GM18861 (cell line): Measurements from ENCODE around the gene ZMAT5.

Experiments
- ATAC-seq: cut with Tn5 transposase; IDR thresholded peaks from one replicate; pipeline ENCODE4 v1.9.1; 2021; ENCODE audit not compliant: unreplicated experiment

Gene ZMAT5

GRCh38 chr22:29713156-29713727, 53.6 kb downstream of the ZMAT5 start:
- ATAC-seq = no peak

- ATAC-seq = no peak
These were observed 54.7 kb downstream of the ZMAT5 start for GRCh38 chr22:29712119-29712518.

- no peak for ATAC-seq
These were observed 55.7 kb downstream of the ZMAT5 start for GRCh38 chr22:29710922-29711593.

- ATAC-seq = no peak
These were observed 56.6 kb downstream of the ZMAT5 start for GRCh38 chr22:29710193-29710592.

- ATAC-seq = no peak
These were observed 59.3 kb downstream of the ZMAT5 start for GRCh38 chr22:29707471-29707870.

- ATAC-seq = no peak
These were observed 59.8 kb downstream of the ZMAT5 start for GRCh38 chr22:29707010-29707409.

GRCh38 chr22:29706486-29706885, 60.3 kb downstream of the ZMAT5 start:
- no peak for ATAC-seq

- no peak for ATAC-seq
These were observed 61.2 kb downstream of the ZMAT5 start for GRCh38 chr22:29705651-29706050.

GRCh38 chr22:29704528-29705285, 62.1 kb downstream of the ZMAT5 start:
- no peak for ATAC-seq

GRCh38 chr22:29703569-29704195, 63.1 kb downstream of the ZMAT5 start:
- ATAC-seq = no peak

- no peak for ATAC-seq
These were observed 63.8 kb downstream of the ZMAT5 start for GRCh38 chr22:29702931-29703501.

GRCh38 chr22:29702000-29702930, 64.5 kb downstream of the ZMAT5 start:
- no peak for ATAC-seq

- no peak for ATAC-seq
These were observed 65.4 kb downstream of the ZMAT5 start for GRCh38 chr22:29701155-29701999.

- ATAC-seq = no peak
These were observed 66.0 kb downstream of the ZMAT5 start for GRCh38 chr22:29700900-29701154.

- ATAC-seq = no peak
These were observed 66.5 kb downstream of the ZMAT5 start for GRCh38 chr22:29700206-29700899.

GRCh38 chr22:29697853-29698598, 68.8 kb downstream of the ZMAT5 start:
- no peak for ATAC-seq

- ATAC-seq = no peak
These were observed 71.5 kb downstream of the ZMAT5 start for GRCh38 chr22:29695129-29695926.

GRCh38 chr22:29693671-29694070, 73.1 kb downstream of the ZMAT5 start:
- ATAC-seq = no peak
